Activated CD8-positive, alpha-beta memory T cell treated with anti-CD3 and anti-CD28 coated beads for 48 hours (primary cell): ENCODE results near the gene AKAP9.
"Not testable (repeated sequence)": the region's sequence is repeated elsewhere in the genome, so short reads cannot be mapped to it uniquely, and the experiment has no call there.

Source experiments
- DNase-seq, 3 experiments: peaks; one replicate each; pipeline ENCODE4 v3.0.0-alpha.2; 2020; ENCODE audit warnings: low read depth in 2 of 3, low spot score in 2 of 3

Gene AKAP9

DNA sequence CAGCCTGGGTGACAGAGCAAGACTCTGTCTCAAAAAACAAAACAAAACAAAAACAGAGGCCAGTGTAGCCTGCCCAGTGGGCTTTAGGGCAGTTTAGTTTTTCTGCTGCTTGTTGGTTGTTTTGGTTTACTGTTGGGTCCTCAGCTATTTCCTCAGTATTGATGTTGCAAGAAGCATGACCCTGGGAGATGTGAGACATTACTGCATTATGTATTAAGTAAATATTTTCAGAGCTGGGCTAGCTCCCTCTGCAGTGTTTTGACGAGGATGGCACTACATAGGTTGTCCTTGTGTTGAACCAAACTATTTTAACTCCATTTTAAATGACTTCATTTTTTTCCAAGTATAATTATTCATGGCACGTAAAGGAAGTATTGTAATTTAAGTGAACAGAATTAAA is 4.8 kb downstream of the AKAP9 start:
- DNase-seq, result no peak

DNA sequence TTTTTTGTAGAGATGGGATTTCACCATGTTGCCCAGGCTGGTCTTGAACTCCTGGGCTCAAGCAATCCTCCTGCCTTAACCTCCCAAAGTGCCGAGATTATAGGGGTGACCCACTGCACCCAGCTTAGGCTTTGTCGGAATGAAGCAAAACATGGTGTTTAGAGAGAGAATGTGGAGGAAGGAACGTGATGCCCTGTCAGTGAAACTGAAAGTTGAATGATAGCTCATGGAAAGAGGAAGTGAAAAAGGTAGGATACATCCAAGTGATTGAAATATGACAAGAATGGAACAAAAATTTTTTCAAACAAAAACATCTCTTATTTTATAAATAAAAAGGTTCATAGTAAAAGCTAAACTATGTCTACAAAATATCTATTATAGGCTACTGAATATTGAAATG is 5.9 kb downstream of the AKAP9 start:
- DNase-seq, result no peak

DNA sequence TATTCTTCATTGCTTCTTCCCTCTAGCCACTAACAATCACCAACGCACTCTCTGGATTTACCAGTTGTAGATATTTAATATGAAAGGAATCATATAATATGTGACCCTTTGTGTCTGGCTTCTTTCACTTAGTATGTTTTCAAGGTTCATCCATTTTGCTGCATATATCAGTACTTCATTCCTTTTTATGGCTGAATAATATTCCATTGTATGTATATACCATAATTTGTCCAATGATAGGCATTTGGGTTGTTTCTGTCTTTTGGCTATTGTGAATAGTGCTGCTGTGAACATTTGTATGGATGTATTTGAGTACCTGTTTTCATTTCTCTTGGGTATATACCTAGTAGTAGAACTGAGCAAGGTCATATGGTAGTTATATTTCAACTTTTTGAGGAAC is 7.3 kb downstream of the AKAP9 start:
- DNase-seq, result no peak

DNA sequence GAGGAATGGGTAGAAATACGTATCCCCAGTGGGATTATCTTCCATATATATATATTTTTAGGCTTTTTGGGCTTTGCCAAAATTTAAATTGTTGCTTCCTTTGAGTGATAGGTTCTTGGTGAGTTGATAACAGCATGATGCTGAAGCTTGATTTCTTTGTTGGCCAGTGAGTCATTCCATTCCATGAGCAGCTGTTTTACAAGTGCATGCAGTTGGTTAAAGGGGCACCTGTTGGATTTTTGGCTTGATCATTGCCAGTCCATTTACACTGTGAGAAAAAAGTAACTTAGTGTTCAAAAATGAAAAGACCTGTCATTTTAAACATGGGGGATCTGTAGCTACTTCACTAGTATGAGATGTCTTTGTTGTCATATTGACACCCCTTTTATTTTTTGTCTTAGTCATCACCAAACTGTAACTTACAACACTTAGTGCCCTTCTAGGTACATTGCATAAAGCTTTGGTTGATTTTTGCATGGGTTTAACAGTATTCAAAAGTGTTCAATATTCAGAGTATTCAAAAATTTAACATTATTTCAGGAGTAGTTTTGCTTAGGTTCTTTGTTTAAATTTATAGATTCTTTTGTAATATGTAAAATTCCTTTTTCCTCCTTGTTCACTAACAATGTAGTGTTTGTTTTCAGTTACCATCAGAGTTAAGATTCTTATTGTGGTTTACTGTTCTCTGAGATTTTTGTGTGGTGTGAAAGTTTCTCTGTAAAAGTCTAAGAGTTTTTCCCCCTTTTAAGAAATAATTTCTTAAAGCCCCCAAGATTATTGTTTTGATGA is 8.8 kb downstream of the AKAP9 start:
- DNase-seq, result no peak

DNA sequence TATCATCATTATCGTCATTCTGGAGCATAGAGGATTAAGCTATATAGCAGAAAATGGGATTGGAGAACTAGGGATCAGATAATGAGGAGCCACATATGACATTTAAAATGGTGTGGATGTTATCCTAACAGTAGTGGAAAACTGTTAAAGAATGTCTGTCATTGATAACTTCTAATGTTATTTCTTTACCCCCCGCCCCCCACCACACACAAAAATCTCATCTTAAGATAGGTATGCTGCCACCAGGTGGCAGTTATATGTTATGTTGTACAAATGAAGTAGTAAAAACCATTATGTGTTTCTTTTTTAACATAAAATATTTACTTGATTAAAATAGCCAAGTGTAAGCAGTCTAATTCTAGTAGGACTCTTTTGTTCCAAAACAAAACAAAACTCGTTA is 13.0 kb downstream of the AKAP9 start:
- DNase-seq, result no peak

DNA sequence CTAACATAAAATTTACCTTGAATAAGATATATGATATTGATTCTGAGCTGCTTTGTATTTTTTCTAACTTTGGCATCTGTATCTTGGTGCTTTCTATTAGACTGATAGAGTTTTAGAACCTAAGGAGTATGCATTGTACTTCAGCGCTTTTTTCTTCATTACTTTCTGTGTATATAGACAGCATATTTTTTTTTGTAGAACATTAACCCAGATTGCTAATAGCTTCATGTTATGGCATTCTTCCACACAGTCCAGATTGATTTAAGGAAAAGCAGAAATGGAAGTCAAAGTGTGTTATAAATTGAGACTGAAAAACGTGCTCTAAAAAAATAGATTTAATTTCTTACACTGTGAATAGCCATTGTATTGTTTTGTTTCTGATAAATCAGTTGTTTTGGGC is 15.8 kb downstream of the AKAP9 start:
- DNase-seq, result not testable (repeated sequence)

DNA sequence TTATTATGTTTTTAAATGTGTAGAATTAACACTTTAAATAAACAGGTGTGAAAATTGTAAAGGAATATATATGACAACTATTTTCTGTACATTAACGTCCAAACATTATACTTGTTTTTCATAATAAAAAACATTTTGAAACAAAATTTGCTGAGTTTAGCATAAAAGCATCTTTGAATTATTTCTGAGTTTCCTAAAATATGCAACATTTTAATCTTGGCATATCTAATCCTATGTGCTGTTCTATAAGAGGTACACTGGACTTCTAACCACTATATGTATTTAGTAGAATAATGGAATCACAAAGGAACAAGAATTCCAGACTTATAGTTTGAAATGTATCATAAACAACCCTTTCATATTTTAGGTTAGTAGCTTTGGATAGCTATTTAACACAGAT is 16.6 kb downstream of the AKAP9 start:
- DNase-seq, result no peak

DNA sequence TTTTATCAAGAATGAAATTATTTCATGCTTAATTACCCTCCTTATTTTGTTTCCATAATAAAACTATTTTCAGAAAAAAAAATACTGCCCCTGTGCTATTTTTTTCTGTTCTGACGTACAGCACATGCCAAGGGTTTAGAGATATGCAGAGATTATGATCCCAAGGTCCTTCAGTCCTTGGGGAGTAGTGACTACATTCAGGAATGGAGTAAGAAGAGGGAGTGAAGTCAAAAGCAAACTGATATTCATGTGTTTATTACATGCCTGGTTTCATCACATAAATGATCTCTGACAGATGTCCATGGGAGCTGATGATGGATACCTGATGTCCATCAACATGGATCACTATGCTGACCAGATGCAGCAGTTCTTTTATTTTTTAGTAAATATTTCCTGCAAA is 17.2 kb downstream of the AKAP9 start:
- DNase-seq, result no peak

DNA sequence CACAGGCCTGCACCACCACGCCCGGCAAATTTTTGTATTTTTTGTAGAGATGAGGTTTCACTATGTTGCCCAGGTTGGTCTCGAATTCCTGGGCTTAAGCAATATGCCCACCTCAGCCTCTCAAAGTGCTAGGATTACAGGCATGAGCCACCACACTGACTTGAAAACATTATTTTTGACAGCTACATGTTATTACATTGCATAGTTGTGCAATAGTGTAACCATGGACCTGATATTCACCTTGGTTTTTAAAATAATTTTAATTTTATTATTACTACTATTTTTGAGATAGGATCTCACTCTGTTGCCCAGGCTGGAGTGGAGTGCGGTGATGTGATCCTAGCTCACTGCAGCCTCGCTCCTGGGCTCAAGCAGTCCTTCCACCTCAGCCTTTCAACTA is 18.4 kb downstream of the AKAP9 start:
- DNase-seq, result no peak

DNA sequence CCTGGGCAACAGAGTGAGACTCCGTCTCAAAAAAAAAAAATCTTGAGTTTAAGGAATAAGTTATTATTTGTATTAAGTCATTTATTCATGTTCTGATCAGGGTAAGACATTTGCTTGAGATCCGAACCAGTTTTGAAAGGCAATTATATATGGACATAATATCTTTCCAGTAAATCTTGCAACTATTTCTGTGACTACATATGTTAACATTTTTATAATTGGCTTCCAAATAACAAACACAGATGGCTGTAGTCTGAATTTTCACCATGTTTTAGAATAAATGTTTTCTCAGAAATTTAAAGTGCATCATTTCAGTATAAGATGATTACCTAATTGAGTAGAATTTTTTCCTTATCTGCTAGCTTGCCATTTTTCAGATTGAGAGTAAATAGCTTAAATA is 21.2 kb downstream of the AKAP9 start:
- no peak for DNase-seq

DNA sequence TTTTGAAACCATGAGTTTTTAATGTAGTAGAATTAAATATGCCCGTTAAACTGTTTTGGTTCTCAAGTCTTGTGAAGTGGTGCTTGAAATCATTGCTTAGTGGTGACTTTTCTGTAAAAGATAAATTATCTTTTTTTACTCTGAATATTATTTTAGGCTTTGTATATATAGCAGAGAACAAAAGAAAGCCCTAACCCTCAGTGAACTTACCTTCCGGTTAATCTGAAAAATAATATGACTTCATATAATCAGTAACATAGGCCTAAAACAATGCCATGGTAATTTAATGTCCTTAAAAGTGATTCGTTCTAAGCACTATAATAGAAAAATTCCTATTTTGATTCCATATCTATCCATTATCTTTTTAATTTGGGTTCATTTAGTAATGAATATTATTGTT is 21.8 kb downstream of the AKAP9 start:
- no peak for DNase-seq

DNA sequence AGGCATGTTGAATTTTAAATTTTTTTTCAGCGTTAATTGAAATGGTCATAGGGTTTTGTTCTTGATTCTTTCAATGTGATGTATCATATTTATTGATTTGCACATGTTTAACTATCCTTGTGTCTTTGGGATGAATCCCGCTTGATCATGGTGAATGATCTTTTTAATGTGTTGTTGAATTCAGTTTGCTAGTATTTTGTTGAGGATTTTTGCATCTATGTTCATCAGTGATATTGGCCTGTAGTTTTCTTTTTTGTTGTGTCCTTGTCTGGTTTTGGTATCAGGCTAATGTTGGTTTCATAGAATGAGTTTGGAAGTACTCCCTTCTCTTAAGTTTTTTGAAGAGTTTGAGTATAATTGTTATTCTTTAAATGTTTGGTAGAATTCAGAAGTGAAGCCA is 26.9 kb downstream of the AKAP9 start:
- not testable (repeated sequence) for DNase-seq

DNA sequence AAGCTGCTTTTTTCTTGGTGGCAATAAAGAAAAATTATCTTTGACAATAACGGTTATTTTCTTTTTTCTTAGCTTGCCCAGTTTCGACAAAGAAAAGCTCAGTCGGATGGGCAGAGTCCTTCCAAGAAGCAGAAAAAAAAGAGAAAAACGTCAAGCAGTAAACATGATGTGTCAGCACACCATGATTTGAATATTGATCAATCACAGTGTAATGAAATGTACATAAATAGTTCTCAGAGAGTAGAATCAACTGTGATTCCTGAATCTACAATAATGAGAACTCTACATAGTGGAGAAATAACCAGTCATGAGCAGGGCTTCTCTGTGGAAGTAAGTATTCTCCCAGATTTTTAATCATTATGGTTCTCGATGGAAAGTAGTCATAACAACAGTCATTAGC is 33.0 kb downstream of the AKAP9 start:
- no peak for DNase-seq

DNA sequence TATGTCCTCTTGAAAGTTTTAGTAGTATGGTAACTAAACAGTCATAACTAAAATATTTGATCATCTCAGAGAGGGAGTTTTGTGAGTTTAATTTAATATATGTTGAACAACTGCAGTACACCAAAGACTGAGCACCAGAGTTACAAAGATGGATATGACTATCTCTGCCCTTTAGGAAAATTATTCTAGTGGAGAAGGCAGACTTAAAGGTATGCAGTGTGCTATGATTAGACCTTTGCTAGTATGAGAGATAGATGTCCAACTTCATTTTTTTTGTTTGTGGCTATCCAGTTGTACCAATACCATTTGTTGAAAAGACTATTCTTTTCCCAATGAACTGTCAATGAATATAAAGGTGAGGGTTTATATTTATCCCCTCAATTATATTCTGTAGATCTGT is 33.4 kb downstream of the AKAP9 start:
- no peak for DNase-seq

DNA sequence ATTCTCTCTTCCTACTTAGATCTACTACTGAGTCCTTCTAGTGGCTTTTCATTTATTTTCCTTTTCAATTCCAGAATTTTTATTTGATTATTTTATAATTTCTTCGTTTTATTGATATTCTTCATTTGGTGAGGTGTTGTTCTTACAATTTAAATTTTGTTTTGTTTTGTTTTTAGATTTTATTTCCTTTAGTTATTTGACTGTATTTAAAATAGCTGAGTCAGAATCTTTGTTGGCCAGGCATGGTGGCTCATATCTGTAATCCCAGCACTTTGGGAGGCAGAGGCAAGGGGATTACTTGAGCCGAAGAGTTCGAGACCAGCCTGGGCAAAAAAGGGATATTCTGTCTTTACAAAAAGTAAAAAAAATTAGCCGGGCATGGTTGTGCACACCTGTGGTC is 36.1 kb downstream of the AKAP9 start:
- no peak for DNase-seq

DNA sequence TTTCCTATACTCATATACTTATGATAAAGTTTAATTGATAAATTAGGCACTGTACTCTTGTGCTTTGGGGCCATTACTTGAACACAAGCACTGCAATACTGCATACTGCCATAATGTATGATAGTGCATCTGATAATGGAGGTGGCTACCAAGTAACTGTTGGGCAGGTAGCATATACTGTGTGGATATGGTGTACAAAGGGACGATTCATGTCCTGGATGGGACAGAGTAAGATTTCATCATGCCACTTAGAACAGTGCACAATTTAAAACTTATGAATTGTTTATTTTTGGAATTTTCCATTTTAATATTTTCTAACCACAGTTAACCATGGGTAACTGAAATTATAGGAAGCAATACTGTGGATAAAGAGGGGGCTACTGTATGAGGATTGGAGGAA is 38.9 kb downstream of the AKAP9 start:
- DNase-seq, result no peak

DNA sequence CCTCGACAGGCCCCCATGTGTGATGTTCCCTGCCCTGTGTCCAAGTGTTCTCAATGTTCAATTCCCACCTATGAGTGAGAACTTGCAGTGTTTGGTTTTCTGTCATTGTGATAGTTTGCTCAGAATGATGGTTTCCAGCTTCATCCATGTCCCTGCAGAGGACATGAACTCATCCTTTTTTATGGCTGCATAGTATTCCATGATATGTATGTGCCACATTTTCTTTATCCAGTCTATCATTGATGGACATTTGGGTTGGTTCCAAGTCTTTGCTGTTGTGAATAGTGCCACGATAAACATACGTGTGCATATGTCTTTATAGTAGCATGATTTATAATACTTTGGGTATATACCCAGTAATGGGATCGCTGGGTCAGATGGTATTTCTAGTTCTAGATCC is 41.7 kb downstream of the AKAP9 start:
- not testable (repeated sequence) for DNase-seq

DNA sequence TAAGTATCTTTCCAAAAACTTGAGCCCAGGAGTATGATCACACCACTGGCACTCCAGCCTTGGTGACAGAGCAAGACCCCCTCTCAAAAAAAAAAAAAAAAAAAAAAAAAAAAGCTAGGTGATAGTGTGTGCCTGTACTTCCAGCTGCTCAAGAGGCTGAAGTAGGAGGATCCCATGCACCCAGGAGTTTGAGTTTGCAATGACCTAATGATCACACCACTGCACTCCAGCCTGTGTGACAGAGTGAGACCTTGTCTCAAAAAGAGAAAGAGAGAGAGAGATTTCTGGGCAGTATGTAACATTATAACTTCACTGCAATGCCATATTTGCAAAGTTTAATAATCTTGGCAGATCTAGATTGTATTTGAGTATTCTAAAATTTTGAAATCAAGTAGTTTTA is 47.6 kb downstream of the AKAP9 start:
- no peak for DNase-seq

DNA sequence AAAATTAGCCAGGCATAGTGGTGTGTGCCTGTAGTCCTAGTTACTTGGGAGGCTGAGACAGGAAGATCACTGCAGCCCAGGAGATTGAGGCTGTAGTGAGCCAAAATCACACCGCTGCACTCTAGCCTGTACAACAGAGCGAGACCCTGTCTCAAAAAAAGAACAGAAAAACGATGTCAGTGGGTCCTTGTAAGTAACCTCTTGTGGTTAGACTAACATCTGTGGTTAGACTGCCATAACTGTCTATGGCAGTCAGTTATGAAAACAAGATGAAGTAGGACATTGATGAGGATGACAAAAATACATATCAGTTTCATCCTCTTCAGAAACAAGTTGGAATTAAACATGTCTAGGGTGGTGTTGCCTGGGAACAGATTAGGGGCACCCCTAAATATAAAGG is 53.3 kb downstream of the AKAP9 start:
- DNase-seq, result no peak

DNA sequence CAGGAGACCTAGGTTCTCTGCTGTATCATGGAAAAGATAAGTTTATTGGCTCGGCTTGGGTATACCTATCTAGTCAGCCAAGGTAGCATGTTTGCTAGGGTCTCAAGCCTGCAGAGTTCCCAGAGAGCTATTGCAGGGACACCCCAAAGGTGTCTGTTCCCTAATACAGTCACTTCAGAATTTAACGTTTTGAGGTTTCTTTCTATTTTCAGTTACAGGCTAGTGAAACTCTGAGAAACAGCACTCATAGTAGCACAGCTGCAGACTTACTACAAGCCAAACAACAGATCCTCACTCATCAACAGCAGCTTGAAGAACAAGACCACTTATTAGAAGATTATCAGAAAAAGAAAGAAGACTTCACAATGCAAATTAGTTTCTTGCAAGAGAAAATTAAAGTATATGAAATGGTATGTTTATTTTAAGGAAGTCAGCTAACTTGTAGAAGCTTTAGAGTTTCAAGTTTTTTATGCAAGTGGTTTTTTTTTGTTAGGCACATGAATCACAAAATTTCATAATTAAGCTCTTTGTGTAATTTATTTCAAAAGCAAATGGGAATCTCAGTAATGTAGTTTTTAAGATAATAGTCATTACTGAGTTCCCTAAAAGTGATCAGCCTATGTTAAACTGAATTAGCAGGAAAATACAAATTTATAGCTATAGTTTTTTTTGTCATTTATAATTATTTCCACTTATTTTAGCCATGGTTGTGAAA is 54.9 kb downstream of the AKAP9 start:
- no peak for DNase-seq

DNA sequence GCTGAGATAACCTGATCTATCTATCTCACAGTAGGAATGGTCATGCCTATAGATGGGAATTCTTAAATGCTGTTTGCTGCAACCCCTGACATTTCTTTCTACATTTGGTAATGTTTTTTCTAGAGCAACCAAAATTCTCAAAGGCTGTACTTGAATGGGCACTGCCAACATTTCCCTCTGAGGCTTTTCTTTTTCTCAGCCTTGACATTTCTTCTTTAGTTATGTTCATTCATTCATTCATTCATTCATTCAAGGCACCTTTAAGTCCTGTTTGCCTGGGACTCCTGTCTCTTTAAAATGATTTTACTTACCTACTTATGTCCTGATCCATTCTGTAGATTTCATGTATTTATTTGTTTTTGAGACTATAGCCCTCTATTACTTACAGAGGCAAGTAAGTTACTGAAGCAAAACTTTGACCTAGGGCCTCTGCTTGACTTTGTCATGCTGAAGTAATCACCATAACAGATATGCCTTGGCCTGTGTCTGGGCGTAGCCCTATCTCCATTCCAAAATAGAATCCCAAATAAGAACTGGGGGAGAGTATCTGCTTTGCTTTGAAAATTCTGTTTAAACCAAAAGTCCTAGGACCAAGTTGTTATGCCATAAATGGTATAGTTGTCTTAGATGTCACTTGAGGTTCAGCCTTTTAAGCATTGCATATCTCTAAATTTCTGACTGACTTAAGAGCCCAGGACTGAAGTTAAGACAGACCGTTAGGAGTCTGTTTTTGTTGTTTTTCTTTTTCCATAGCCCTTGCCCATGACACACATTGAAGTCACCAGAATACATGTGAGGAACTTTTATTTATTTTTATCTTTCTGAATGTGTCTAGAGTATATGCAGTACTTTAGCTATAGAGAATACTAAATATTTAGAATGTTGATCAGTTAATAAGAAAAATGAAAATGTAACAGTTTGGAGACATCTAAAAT is 59.2 kb downstream of the AKAP9 start:
- DNase-seq, result no peak

DNA sequence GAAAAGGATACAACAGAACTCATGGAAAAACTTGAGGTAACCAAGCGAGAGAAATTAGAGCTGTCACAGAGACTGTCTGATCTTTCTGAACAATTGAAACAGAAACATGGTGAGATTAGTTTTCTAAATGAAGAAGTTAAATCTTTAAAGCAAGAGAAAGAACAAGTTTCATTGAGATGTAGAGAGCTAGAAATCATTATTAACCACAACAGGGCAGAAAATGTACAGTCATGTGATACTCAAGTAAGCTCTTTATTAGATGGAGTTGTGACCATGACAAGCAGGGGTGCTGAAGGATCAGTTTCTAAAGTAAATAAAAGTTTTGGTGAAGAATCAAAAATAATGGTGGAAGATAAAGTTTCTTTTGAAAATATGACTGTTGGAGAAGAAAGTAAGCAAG is 62.1 kb downstream of the AKAP9 start:
- no peak for DNase-seq
